KBM-7 (cell line): ENCODE data around the gene MAML3.

Source experiments
- DNase-seq: peaks from one replicate; pipeline ENCODE4 v3.0.0-alpha.2; 2015
- in situ Hi-C: fragments of 300-500 bp; cut with MboI; formaldehyde crosslinking; loops from 2 replicates; pipeline ENCODE4 v1.14.3; 2020; ENCODE audit warnings: low sequenced_read_pairs, low pct_unique_long_range_greater_than_20kb, mixed read lengths

MAML3 gene

GRCh38 chr4:139798456-139798855 lies 355.5 kb downstream of the MAML3 start:
- in situ Hi-C loops = no loop called here
- no peak for DNase-seq

DNA sequence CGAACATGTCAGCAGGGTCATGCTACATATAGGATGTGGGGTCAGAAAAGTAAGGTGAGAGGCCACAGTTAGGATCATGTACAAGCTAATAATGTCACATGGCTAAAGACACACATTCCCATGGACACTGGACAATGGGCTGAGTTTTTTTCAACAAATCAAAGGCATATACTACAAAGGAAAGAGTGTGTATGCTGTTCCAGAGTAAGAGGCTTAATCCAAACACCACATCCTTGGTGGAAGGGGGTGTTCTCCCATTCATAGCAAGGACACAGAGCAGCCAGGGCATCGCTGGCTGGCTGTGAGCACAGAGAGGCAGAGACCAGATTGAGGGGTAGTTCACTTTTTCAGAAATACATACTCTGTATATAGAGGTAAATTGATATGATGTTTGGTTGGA lies 356.7 kb downstream of the MAML3 start:
- DNase-seq = no peak
- in situ Hi-C loops = no loop called here

GRCh38 chr4:139795527-139796314 lies 358.3 kb downstream of the MAML3 start:
- in situ Hi-C loops = no loop called here
- no peak for DNase-seq

DNA sequence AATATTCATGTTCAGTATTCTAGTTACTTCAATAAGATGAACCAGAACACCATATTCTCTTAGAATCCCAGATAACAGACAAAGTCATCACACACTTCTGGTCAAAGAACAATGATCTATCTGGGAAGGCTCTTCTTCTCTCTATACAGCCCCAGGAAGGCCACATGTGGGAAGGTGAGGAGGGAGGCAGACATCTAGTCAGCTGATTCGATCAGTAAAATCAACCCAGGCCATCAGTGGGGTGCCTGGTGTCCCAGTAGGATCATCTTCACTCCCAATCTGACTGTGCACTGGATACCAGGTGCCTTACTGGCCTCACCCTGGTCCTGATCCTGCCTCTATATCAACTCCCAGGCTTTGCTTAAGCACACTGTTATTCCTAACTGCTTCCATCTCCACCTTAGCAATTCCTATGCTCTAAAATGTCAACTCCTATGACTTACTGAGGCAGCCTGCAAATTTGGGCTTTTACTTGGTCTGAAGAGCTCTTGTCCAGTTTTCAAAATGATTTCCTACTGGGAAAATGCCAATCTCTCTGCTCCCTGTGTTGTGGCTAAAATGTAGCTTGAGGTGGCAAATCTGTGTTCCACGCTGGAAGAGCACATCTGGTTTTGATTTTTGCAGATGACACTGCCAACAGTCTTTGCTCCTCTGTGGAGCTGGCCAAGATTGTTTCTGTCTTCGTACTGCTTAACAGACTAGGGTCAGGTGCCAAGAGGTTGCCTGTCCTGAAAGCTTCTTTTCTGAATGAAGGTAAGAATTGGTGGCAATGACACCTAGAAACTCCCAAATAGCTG lies 359.6 kb downstream of the MAML3 start:
- DNase-seq = no peak
- in situ Hi-C loops = no loop called here

GRCh38 chr4:139791681-139792080 lies 362.3 kb downstream of the MAML3 start:
- in situ Hi-C loops = no loop called here
- DNase-seq = no peak

DNA sequence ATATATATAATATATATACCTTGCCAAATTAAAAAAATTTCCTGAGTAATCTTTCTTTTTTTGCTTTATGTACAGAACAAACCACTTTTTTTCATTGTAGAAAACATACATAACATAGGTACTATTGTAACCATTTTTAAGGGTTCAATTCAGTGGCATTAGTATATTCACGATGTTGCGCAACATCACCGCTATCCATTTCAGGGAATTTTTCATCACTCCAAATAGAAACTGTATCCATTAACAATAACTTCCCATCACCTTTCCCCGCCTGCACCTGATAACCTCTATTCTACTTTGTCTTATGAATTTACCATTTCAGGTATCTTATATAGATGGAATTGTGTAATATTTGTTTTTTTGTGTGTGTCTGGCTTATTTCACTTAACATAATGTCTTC lies 363.7 kb downstream of the MAML3 start:
- in situ Hi-C loops = no loop called here
- no peak for DNase-seq

DNA sequence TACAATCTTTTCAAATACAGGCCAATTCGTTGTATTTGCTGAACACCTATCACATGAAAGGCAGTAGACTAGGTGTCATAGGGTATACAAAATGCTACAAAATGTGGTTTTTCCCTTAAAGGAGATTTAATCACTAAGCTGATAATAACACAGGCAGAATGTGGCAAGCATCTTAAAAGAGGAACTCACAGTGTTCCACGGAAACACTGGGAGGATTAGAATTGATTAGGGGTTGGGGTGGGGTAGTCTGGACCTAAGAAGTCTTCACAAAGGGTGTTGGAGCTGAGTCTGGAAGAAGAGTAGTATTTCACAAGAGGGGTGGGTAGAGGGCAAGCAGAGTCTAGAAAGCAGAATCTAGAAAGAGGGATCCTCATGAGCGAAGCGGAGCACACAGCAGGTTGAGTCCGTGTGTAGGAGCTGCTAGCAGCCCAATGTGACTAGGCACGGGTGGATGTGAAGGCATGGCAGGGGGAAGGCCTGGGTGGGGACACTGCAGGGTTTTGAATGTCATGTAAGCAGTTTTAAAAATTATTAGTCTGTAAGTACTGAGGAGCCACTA lies 364.8 kb downstream of the MAML3 start:
- peak; percentile 81 for DNase-seq
- in situ Hi-C loops = no loop called here

DNA sequence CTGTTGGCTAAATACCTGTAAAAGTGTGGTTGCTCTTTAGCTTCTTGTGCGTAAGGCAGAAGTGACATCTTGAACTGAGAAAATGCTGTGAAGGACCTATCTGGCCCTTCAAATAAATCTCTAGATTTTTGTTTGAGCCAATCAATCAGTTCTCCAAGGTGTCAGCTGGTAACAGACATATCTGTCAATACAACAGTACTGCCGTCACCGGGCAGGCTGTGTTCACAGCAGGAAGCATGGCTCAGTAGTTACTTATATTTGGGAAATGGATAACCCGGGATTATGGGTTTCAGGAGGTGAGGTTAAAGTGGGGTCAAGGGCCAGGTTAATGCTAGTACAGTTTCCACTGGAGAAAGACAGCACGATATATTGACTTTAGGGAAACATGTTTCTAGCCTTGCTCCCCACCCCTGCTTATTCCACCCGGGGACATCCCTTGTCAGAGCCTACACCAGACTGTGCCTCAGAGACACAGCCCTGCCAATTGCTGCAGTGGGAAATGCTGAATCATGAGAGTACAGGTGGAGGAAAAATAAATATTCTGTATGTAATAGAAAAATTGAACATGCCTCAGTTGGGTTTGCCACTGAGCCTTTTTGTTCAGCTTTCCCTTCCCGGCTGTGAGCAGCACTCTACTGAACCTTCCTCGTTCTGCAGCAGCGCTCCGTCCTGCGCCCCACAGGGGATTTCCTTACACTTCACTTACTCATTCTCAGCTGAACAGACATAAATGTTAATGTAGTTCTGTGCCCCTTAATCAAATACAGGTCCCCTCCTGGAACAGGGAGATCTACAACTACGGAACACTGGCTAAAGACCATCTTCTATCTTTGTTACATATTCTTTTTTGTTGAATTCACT lies 367.3 kb downstream of the MAML3 start:
- no peak for DNase-seq
- in situ Hi-C loops = no loop called here

DNA sequence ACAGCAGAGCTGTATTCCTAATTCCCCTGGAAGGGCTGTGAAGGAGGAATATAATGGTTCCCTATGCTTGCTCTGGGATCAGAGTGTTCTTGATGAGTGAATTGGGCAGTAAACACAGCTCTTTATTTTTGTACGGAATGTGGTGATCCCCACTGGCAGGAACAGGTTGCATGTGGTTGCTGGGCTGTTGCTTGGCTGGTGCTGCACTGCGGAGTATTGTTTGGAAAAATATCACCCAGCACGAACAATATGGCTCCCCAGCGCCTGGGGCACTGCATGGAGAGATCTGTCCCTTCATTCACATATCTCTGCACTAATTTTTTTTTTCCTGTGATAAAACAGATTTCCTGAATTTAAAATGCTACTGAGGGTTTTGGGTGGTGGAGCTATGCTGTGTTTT lies 368.6 kb downstream of the MAML3 start:
- in situ Hi-C loops = no loop called here
- no peak for DNase-seq

- DNase-seq = no peak
- in situ Hi-C loops = no loop called here
These were observed 370.1 kb downstream of the MAML3 start for GRCh38 chr4:139783741-139784484.

DNA sequence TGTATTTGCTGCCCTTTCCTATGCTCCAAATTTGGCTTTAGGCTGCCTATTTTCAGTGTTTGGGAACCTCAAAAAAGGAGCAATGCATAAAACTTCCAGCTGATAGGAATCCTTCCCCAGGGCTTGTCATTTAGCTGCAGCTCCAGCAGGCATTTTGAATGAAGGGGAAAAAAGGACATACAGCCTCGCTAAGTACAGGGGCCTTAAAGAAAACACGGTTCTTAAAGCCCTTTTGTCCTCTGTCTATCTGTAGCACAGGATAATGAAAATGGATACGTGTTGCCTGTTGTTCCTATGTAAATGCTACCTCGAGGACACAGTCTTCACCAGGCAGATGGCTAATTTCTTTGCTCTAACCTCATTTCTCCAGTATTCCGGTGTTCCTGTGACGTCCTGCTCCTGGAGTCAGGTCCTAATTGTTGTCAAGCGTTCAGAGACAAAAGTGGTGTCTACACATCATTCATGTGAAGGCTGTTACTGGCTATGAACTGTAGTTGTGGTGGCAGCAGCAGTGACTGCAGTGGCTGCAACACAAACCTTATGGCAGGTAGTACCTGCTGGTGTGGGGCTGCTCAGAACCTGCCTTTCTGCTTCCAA lies 371.0 kb downstream of the MAML3 start:
- in situ Hi-C loops = no loop called here
- DNase-seq = no peak

GRCh38 chr4:139781066-139781465 lies 372.9 kb downstream of the MAML3 start:
- no peak for DNase-seq
- in situ Hi-C loops = no loop called here

DNA sequence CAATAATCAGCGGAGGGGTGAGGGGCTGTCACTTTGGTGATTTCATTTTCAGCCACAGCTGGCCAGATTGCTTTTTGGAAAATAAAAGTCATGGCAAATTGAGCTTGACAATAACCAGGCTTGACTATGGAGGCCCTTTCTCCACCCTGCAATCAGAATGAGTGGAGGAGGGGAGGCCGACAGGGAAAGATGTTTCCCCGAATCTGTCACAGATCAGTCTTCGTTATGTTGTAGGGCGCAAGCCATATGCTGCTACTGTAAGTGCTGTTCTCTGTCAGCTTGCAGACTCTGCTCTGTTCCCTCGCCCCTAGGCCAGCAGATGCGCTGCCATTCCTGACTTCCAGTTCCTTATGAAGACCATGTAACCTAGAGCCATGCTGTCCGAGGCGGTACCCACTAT lies 374.3 kb downstream of the MAML3 start:
- DNase-seq = no peak
- in situ Hi-C loops = no loop called here

DNA sequence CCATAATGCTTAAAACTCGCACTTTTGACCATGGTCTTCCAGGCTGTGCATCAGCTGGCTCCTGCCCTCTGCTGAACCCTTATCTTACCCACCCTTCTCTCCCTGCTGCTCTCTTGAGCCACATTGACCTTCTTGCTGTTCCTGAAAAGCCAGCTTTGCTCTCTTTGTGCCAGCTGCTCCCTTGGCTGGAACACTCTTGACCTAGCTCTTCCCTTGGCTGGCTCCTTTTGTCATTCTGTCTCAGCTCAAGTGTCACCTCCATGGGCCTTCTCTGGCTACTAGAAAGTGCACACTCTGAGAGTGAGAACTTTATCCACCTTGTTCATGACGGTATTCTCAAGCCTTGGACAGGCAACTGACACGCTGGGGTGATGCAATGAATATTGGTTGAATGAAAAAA lies 376.2 kb downstream of the MAML3 start:
- in situ Hi-C loops = no loop called here
- DNase-seq = no peak

- DNase-seq = peak; percentile 24
- in situ Hi-C loops = no loop called here
These were observed 377.7 kb downstream of the MAML3 start for GRCh38 chr4:139776235-139776634.

DNA sequence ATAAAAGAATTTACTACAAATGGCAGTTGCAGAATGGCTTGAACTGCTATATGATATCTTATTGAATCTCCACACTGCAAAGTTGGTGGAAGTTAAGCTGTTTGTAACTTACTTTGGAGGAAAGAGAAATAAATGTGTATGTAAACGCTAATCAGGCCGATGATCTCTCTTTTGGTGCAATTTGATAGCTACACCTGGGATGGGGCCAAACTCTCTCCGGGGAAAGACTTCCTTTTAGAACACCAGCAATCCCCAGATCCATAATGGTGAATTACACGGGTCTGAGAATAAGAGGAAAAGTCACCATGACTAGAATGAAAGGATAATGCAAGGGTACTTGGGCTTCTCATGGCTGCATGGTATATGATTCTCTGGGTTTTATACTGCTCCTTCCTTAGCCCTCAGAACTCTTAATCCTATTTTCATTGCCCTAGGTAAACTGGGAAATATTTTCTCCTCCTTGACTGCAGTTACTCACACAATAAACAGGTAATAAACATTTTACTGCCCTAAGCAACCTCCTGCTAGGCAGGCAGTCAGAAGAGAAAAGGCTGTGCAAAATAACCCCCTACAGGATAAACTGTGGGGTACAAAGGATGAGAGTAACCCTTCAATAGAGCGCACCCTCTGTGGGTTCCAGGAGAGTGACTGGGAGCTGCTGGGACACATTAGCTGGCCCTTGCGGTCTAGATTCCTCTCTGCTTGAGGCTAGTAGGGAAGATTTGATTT lies 379.1 kb downstream of the MAML3 start:
- DNase-seq = no peak
- in situ Hi-C loops = no loop called here

DNA sequence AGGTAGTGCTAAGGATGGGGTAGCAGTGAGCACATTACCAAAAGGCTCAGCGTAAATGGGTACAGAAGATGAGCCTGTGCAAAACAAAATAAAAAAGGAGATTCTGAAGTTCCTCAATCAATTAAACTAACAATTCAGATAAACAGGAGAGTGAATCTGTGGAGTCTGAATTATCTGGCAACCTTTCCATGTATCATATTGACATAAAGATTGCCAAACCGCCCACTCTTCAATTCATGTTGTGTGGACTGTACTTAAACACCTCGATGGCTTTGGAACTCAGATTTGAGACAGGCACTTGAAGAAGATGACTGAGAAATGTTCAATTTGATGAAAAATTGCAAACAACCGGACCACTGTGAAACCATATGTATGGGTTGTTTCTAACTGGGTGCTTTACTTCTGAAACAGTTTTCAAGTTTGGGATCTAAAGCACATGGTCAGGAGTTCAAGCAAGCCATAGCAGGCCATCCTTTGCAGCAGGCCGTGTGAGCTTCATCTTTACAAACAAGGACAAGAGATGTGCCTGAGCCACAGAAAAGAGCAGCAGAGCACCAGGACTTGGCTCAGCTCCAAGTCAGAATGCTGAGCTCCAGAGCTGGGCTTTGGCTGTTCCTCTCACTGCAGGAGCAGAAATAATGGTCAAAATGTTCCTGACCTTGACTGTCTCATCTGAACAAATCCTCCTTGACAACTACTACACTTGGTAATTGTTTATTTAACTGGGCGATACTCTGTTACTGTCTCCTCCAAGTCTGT lies 380.2 kb downstream of the MAML3 start:
- in situ Hi-C loops = no loop called here
- no peak for DNase-seq
